HG02588 (cell line): ENCODE results near the gene NTMT1.
"Not testable (repeated sequence)": the region's sequence is repeated elsewhere in the genome, so short reads cannot be mapped to it uniquely, and the experiment has no call there.

Experiments
- ATAC-seq: cut with Tn5 transposase; IDR thresholded peaks from one replicate; pipeline ENCODE4 v1.9.1; 2021; ENCODE audit warnings: mild to moderate bottlenecking, moderate library complexity; ENCODE audit not compliant: unreplicated experiment

NTMT1 gene

DNA sequence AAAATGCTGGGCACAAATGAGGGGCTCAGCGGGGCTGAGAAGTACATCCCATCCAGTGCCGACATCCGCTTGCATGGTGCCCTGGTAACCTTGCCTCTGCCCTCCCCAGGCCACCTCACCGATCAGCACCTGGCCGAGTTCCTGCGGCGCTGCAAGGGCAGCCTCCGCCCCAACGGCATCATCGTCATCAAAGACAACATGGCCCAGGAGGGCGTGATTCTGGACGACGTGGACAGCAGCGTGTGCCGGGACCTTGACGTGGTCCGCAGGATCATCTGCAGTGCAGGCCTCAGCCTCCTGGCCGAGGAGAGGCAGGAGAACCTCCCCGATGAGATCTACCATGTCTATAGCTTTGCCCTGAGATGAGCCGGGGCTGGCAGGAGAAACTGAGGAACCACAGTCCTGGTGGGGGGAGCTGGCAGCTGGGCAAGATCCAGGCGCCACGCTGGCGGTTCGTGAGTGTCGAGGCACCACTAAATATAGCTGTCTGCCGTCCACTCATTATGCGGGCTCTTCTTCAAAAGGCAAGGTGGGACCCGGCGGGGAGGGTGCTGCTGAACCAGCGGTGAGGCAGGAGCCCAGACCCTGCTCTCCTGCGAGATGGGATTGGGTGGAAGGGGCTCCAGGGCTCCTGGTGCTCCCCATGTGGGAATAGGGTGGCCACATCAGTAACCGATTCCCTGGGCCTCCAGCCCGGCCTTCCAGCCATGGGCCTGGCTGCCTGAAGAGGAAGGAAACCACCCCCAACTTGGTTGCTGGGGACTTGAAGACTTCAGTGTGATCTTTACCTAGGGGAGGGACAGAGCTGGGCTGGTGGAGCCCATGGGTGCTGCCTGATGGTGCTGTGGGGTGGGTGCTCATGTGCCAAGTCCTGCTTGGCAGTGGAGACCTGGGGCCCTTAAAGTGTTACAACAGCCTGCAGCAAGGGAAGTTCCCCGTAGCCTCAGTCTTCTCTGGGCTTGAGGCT is 9.4 kb downstream of the NTMT1 start:
- no peak for ATAC-seq

DNA sequence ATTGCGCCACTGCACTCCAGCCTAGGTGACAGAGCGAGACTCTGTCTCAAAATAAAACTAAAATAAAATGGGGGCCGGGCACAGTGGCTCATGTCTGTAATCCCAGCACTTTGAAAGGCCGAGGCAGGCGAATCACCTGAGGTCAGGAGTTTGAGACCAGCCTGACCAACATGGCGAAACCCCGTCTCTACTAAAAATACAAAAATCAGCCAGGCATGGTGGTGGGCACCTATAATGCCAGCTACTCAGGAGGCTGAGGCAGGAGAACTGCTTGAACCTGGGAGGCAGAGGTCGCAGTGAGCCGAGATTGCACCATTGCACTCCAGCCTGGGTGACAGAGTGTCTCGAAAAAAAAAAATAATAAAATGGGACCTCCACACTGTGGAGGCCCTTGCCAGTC is 10.4 kb downstream of the NTMT1 start:
- not testable (repeated sequence) for ATAC-seq

DNA sequence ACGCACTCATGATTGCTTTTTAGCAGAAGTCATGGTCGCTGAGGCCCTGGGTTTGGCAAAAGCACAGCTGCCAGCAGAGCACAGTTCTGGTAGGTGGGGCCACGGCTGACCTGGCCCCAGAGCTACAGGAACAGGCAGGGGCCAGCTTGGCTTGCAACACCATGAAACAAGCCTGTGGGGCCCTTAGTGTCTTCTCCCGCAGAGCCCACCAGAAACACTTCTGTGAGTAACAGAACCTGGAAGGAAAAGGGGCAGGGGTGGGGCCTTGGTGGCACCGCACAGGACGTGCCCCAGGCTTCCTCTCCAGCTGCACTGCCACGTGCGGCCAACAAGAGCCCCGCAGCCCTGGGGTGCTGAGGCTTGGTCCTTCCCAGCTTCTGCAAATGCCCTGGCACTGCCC is 11.1 kb downstream of the NTMT1 start:
- ATAC-seq, result no peak

DNA sequence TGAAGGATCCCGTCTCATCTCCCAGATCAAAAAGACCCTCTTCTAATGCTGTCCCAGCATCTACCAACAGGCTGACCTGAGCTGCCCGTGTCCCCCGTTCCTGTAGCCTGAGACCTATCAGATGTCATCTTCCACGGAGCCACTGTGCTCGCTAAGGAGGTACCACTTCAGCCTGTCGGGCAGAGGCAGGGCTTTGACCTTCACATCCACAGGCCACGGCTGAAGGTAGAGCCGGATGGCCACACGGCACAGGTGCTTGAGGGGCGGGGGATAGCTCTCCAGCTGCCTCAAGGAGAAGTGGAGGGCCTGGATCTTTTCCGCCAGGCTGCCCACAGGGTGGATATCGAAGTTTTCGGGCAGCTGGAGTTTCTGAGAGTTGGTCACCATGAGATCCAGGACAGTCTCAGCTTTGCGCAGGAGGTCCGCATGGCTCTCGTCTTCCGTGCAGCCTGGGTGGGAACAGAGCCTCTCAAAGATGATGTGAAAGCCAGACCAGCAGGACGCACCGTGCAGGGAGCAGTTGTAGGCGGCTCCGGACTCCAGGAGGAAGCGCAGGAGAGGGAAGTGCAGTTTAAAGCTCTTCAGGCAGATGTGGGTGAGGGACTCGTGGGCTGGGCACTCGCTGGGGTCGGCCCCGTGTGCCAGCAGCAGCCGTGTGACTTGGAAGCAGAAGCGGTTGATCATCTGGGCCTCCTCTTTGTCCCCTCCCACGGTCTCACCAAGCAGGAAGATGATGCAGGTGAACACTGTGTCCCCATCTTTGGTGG is 11.9 kb downstream of the NTMT1 start:
- no peak for ATAC-seq

DNA sequence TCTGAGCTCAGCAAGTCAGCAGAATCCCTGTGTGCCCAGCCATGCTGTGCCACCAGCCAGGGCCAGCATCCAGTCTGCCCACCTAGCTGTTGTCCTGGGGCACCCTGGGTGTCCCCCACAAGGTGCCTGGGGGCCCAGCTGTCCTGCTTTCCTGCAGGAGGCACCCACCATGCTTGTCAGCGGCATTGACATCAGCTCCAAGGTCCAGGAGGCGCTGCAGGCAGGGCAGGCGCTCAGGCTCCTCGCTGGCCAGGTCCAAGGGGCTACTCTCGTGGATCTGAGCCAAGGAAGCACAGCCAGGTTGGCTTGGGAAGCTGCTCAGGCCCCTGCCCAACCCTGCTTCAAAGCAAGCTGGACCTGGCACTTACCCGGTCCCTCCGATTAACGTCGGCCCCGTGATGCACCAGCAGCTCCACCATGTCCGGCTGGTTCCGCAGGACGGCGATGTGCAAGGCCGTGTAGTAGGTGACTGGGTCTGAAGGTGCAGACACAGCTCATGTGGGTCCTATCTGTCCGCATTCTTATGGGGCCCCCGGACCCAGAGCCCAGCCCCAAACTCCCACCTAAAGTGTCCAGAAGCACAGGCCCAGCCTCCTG is 13.2 kb downstream of the NTMT1 start:
- ATAC-seq, result no peak

DNA sequence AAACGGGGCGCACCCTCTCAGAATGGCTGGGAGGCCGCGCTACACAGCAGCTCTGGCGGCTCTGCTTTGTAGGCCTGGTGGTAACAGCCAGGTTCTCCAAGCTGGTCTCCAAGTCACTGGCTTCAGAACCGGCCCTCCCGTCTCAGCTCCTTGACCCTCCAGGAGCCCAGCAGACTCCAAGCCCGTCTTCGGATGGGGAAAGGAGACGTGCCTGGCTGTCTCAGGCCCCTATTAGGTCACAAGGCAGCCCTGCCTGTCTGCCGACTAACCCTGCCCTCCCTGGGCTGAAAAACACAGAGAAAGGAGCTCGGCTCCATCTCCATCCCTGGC is 13.8 kb downstream of the NTMT1 start:
- ATAC-seq, result no peak

DNA sequence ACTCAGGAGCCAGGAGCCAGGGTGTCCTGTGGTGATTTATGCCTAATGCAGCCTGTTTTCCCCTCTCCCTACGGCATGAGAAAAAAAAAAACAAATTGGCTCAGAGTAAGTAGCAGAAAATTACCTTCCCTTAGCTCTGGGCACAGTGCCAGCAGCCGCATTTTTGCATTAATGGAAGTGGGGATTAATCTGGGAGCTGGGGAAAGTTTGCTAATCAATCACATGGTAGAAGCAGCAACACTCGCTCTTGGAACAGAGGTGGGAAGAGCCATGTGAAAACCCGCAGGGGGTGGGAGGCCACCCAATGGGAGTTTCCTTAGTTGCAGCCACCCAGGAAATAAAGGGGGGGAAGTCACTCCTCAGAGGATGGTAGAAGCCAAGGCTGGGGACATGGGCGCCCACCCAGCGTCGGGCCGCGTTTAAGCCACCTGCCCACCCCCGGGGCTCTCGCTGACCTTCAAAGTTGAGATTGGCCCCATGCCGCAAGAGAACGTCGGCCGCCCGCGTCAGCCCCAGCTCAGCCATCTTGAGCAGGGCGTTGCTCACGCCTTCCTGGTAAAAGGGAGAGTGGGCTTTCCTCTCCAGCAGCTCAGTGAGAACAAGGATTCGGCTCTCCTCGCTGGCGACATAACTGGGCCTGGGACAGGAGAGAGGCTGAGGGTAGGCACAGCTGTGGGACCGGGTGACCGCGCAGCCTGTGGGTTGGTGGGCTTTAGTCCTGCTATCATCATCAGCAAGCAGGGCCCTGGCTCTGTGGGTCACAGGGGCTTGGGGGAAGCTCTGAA is 14.3 kb downstream of the NTMT1 start:
- no peak for ATAC-seq

DNA sequence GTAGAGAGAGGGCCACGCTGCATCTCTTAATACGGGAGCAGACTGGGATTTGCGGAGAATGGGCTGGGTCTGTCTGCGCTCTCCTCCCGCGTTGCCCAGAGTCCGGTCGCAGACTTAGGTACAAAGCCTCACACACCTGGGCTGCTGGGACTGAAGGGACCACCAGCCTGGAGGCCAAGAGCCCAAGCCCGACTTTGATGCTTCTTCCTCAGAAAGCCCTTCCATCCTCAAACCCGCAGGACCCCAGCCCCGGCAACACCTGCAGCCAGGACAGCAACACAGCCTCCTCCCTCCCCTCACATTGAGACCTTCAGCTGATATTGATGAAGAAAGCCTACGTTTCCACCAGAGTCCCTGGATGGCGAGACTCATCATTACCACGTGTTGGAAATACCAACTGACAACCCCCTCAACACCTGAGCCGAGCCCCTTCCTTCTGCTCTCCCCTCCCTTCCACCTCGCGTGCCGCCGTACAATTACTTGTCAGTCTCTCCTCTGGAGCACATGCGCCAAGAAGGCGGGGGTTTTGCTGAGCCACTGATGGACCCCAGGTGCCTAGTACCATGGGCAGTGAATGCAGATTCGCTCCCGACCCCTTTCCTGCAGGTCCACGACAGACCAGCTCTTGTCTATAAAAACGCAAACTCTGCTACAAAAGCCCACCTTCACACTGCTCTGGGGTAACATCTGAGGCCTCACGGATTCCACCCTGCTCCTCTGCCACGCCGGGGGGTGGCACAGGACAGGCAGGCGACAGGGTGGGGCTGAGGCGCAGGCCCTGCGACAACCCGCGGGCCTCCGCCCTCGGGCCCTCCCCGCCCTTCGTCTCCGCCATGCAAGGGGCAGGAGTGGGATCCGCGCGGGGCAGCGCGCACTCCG is 15.1 kb downstream of the NTMT1 start:
- ATAC-seq, result no peak

DNA sequence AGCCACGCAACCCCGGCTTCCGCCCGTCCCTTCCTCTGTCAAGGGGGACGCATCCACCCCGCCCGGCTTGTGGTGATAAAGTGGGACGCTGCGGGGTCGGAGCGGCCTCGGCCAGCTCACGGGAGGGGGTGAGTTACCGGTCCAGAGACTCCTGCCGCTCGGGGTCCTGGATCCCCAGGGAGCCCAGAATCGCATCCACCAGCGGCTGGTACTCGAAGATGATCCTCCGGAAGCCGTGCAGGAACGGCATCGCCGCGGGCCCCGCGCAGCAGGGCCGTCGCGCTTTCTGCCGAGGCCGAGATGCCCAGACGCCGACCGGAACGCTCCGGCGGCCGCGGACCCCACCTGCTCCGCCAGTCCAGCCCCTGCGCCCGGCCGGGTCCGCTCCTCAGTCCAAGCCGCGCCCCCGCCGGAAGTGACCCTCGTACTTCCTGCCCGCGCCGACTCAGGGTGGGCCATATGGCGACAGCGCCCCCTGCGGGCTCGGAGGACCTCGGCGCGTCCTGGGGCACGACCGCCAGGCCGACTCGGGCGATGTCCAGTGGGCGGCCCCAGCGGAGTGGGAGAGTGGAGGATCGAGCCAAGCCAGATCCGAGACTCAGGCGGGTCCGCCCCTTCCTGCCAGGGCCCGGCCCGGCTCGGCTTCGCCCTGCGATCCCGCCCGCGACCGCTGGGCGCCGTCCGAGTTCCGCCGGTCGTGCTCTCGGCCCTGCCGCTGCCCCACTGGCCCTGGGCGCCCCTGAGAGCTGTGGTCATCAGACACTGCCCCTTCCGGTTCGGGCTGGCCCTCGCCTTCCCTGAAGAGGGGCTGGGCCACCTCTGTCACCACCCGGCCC is 16.0 kb downstream of the NTMT1 start, which contains the start of gene ASB6:
Gene ASB6 (minus strand): TSS at position 402 of the 836 bp plus-strand sequence. CDS start 152 bp downstream, at position 250.
- ATAC-seq, result peak; percentile 71

DNA sequence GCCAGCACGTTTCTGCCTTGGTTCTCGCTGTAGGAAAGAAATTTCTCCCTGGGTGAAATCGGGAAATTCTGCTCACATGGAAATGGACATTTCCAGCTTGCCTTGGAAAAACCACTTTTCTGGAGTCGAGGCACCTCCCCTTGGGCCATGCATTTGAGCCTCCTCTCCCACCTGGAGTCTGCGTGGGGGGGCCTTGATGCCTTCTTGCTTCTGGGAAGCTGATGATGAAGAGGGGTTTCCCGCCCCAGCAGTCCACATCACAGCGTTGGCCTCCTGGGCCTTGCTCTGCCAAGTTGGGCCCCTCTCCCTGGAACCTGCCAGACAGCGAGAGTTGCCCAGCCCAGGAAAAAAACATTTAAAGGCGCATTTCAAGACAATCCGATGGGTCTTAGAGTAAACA is 17.7 kb downstream of the NTMT1 start:
- ATAC-seq, result no peak

DNA sequence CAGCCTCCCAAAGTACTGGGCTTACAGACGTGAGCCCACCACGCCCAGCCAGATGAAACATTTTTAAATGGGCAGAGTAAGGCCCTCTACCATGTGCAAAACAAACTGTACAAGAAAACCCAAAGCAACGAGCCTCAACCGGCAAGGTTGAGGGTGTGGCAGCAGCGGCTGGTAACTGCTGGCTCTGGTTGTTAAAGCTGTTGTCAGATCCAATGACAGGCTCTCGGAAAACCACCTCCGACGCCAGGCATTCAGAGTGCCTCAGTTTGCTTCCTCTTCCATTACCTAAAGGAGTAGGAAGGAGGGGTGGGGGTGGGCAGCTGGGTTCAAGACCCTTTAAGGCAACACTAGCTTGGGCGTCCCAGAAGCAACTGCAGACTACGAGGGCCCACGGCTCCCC is 18.4 kb downstream of the NTMT1 start:
- ATAC-seq, result no peak

DNA sequence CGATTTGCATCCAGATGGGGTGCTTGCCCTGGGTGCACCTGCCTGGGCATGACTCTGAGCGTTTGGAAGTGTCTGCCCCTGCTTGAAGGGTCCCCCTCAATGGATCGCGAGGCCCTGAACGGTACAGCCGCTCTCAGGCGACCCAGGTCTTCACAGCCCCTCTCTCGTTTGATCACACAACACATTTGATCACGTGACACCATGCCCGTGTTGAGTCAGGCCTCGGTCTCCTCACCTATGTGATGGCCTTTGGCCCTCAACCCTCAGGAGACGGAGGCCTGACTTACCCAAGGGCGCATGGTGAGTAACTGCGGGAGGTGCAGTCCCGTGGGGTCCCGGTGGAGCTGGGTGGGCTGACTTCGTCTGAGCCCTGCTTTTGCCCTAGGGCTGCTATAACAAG is 18.9 kb downstream of the NTMT1 start:
- ATAC-seq, result no peak

DNA sequence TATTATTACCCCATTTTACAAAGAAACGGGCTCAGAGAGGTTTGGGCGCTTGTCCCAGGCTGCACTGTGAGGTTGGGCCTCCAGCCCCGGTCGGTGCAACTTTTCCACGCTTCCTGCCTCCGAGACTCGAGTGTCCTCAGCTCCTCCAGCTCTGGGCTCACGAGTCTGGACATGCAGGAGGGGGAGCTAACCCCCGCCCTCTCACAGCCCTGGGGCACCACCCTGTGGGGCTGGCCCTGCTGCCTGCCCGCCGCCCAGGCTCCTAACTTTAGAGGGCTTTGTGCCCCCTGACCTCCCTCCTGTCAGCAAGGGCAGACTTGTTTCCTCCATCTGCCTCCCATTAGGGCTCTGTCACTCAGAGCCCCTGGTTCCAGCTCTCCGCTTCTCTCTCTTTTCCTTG is 20.3 kb downstream of the NTMT1 start:
- ATAC-seq, result no peak

DNA sequence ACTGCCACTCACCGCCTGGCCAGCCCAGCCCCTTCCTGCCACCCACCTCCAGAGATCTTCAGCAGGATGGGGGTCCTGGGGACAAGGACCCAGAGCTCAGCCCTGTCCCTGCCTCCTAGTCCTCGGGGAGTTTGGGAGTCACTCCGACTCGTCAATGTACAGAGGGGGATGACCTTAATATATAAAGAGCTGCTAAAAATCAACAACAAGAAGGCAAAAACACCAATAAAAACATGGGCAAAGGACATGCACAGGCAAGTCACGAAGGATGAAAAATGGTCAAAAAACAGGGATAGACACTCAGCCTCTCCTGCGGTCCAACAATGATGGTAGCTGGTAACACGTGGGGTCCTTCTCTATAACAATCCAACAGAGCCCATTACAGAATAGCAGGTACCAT is 20.7 kb downstream of the NTMT1 start:
- ATAC-seq, result no peak

DNA sequence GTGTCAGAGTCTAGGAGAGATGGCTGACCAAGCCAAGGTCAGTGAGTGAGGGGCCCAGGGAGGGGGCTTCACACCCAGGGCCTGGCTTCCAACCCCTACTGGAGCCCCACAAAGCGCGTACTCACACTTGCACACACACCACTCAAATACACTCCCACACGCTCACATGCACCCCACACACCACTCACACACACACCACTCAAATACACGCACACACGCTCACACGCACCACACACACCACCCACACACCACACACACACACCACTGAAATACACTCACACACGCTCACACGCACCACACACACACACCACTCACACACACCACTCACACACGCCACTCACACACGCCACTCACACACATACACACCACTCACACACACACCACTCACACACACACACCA is 21.7 kb downstream of the NTMT1 start:
- no peak for ATAC-seq

DNA sequence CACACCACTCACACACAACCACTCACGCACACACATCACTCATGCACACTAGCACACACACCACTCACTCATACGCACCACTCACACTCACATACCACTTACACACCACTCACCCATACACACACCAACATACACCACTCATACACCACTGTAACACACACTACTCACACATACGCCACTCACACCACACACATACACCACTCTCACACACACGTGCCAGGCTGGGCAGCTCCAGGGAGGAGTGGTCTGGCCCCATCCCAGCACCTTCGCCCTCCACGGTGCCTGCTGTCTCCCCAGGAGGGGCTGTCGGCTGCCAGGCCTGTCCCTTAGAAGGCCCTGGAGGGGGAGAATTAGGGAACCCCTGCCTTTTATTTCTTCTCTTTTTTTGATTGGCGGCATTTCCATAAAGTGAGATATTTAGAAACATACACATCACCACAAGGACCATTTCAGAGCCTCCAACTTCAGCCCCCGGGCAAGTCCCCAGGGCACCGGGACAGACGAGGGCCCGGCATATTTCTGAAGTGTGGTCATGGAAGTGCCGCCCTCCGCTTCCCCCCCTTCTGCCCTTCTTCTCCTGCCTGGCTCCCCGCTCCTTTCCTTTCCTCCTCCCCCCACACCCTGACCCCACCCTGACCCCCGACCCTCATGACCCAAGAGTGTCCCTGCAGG is 22.3 kb downstream of the NTMT1 start:
- ATAC-seq, result no peak

DNA sequence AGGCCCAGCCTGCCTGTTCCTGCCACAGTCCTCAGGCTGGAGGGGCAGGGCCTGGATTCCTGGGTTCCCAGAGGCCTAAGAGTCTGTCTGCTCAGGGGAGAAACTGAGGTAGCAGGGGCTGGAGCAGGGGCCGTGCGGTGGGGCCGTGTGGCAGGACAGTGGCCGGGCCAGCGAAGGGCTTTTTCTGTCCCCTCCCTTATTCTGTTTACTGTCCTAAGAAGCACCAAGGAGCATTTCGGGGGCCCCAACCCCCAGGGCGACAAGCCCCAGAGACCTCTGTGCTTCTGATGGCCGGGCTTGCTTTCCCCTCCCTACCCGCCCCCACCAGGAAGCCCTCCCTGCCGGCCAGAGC is 22.8 kb downstream of the NTMT1 start:
- ATAC-seq, result no peak
